ENCODE data around the gene SNRPD1. TPM values are rescaled to one million over a fixed set of nuclear protein-coding genes. Genes with fewer than 3 reads are reported as not detected.

The SNRPD1 gene
- total and polyA plus RNA-seq, 2 of the 8 experiments (the other 6 are each of a cell fraction or from before 2014, with no cell fraction given): 59.6 to 180 TPM

GRCh38 chr18:21571772-21572171, 40.3 kb upstream of the SNRPD1 start:
- CTCF ChIA-PET (ENCODE audit: partially characterized antibody): no interaction called here
- Histone ChIP-seq H2BK12ac (ENCODE audit: low read depth, low read length) (no peak overlapping the region), H3K4me3 (ENCODE audit: extremely low read depth in 1 of 4, insufficient read depth in 2 of 4, low read depth in 3 of 4, low read length in 4 of 4) (no peak overlapping the region), H2AFZ (ENCODE audit: low read length) (no peak overlapping the region), H3K27me3 (replicated peaks in 1 of 4; ENCODE audit: control insufficient read depth in 3 of 4, extremely low read depth in 1 of 4, insufficient read depth in 3 of 4, low read length in 3 of 4) (no peaks in the 10 kb centered on the region), H2BK5ac (ENCODE audit: low read depth, low read length) (no peak overlapping the region), H2BK20ac (ENCODE audit: low read length) (no peak overlapping the region), H4K5ac (ENCODE audit: insufficient read length, low read depth, low read length) (no peak overlapping the region), H2AK5ac (ENCODE audit: low read depth, low read length) (no peak overlapping the region), H3K23ac (ENCODE audit: insufficient read length) (no peak overlapping the region), H2BK15ac (ENCODE audit: low read length) (no peak overlapping the region), H3K23me2 (ENCODE audit: low read depth, low read length) (no peaks in the 10 kb centered on the region), H3K4me1 (replicated peaks in 1 of 4; ENCODE audit: control insufficient read depth in 3 of 4, insufficient read depth in 4 of 4, low read length in 3 of 4) (no peaks in the 10 kb centered on the region), H3K18ac (ENCODE audit: extremely low read depth, low read length) (no peak overlapping the region), H3K56ac (replicated peaks; ENCODE audit: insufficient read length, low read depth, low read length) (no peak overlapping the region), H2BK120ac (replicated peaks; ENCODE audit: low read depth, low read length) (no peak overlapping the region), H3K4me2 (ENCODE audit: insufficient read depth in 1 of 2, low read depth in 2 of 2, low read length in 2 of 2) (no peak overlapping the region), H3K36me3 (ENCODE audit: control insufficient read depth in 2 of 4, insufficient read depth in 4 of 4, low read length in 3 of 4) (peaks cover 5 to 49% (median 31%) of the 10 kb centered on the region in 4 experiments; a peak in 6 of 8 replicates), H4K20me1 (replicated peaks in 1 of 2; ENCODE audit: control insufficient read depth in 1 of 2, insufficient read depth in 2 of 2, low read length in 2 of 2) (peaks cover 1 to 2% of the 10 kb centered on the region in 2 experiments), H3K9me3 (ENCODE audit: insufficient read depth in 2 of 2, low read depth in 1 of 2, low read length in 1 of 2) (no peaks in the 10 kb centered on the region), H3K14ac (ENCODE audit: insufficient read length) (no peak overlapping the region), H4K91ac (replicated peaks; ENCODE audit: insufficient read length, low read length) (no peak overlapping the region), H3K27ac (ENCODE audit: low read depth, low read length) (no peak overlapping the region), H3K4ac (replicated peaks; ENCODE audit: insufficient read length, low read depth, low read length) (no peak overlapping the region), H3K79me1 (ENCODE audit: low read depth, low read length) (no peaks in the 10 kb centered on the region), H3K9ac (replicated peaks in 1 of 4; ENCODE audit: extremely low read depth in 1 of 4, low read depth in 3 of 4, low read length in 3 of 4) (no peak overlapping the region), H4K8ac (ENCODE audit: extremely low read depth, insufficient read depth, low read length) (no peak overlapping the region), H3K79me2 (ENCODE audit: control insufficient read depth in 1 of 2, insufficient read depth in 2 of 2, low read length in 2 of 2) (no peaks in the 10 kb centered on the region; a peak in 1 of 4 replicates)
- DNase-seq (ENCODE audit: low read depth in 1 of 2, low spot score in 2 of 2): no peak
- FAIRE-seq: no peak
- POLR2A ChIA-PET (ENCODE audit: partially characterized antibody): interaction anchor here (0.7 kb wide), 1 partner anchor 22 kb away, joined by 3 read pairs; no protein-coding TSS in a partner anchor
- TF ChIP-seq NRF1 (IDR thresholded peaks at IDR 0.05; ENCODE audit: low read depth, low read length) (no peak), CBX8 (IDR thresholded peaks at IDR 0.05; ENCODE audit: borderline replicate concordance, low read depth, low read length) (no peak), RFX5 (IDR thresholded peaks at IDR 0.05; ENCODE audit: borderline replicate concordance, low read depth, low read length) (no peak), MAX (IDR thresholded peaks at IDR 0.05) (no peak), RNF2 (IDR thresholded peaks at IDR 0.05; ENCODE audit: borderline replicate concordance, low read depth, low read length, missing control alignments, poor library complexity, severe bottlenecking) (no peak), FOSL1 (IDR thresholded peaks at IDR 0.05; ENCODE audit: insufficient read depth, low read depth, low read length) (no peak), CTBP2 (IDR thresholded peaks at IDR 0.05; ENCODE audit: borderline replicate concordance, insufficient read depth, insufficient read length, low read length) (no peak), SIN3A (conservative IDR thresholded peaks at IDR 0.05 in 1 of 2, IDR thresholded peaks at IDR 0.05 in 1 of 2; ENCODE audit: low read depth in 1 of 2, low read length in 2 of 2) (no peak), BRCA1 (IDR thresholded peaks at IDR 0.05; ENCODE audit: low read depth, low read length) (no peak), TAF1 (IDR thresholded peaks at IDR 0.05; ENCODE audit: low read depth, low read length) (no peak), HDAC6 (IDR thresholded peaks at IDR 0.05; ENCODE audit: low read depth, low read length) (no peak), USF2 (IDR thresholded peaks at IDR 0.05; ENCODE audit: low read length) (no peak), JUN (IDR thresholded peaks at IDR 0.05; ENCODE audit: low read depth, low read length) (no peak), JUND (IDR thresholded peaks at IDR 0.05; ENCODE audit: low read length) (no peak)

Data from H1 (cell line).